HG03575 (cell line): ENCODE data around the gene SEL1L3.
A peak's percentile ranks its signal among the peaks of the same experiment; 100 is the strongest.

ENCODE experiments used
- ATAC-seq: cut with Tn5 transposase; IDR thresholded peaks from one replicate; pipeline ENCODE4 v1.9.1; 2021; ENCODE audit not compliant: unreplicated experiment, insufficient number of reproducible peaks, low FRiP score; ENCODE audit errors: extremely low read depth

The SEL1L3 gene

GRCh38 chr4:25859429-25860148 is 3.2 kb downstream of the SEL1L3 start:
- no peak for ATAC-seq

DNA sequence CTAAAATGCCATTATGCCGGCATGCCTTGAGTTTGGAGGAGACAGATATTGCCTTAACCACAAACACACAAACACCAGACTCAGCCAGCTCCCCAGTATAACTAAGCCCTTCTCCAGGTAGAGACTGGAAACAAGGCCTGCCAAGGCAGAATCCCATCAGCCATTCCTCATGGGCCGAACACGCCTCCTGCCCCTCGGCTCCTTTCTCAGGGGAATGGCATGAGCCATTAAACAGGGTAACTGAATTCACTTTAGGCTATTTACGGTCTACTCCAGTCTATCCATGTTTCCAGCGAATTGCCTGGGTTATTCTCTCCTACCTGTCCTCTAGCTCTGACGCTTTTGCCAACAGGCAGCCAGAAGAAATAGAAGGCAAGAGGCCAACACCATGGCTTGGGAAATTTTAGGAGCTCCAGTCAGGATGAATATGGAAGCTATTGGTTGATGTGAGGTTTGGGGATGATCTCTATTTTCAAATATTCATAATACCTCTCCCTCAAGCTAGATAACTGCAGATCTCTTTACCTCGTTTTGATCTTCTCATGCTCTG is 4.9 kb downstream of the SEL1L3 start:
- ATAC-seq, result no peak

- no peak for ATAC-seq
These were observed 5.4 kb downstream of the SEL1L3 start for GRCh38 chr4:25857403-25857802.

GRCh38 chr4:25856756-25857155 is 6.0 kb downstream of the SEL1L3 start:
- no peak for ATAC-seq

GRCh38 chr4:25852103-25852502 is 10.7 kb downstream of the SEL1L3 start:
- no peak for ATAC-seq

GRCh38 chr4:25847329-25847728 is 15.5 kb downstream of the SEL1L3 start:
- ATAC-seq, result no peak

DNA sequence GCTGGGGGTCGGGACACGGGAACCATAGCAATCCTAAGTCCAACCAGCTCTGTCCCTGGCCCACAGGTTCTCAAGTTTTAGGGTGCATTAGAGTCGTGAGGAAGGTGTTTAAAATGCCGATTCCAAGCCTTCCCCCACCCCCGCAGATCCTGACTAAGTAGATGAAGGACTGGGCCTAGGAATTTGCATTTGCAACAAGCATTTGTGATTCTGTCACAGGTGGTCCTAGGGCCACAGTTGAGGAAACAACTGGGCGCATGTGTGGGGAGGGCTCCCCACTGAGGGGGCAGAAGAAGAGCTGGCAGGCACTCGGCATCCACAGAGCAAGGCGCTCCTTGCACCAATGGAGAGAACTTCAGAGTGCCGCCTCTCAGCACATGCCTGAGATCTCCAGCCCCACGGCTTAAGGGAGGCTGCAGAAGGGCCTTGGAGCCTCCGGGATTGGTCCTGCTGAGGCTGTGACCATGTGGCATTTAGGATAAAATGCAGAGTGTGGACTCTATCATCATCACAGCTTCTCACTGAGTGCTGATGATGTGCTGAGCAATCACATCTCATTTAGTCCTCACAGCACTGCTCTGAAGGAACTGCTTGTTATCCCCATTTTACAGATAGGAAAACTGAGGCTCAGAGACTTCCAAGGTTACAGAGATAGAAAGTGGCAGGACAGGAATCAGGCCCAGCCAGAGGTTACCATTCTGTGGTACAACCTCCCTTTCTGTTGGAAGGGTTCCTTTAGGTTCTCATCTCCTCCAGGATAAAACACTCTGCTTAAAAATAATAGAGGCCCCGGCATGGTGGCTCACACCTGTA is 16.7 kb downstream of the SEL1L3 start:
- ATAC-seq, result no peak

DNA sequence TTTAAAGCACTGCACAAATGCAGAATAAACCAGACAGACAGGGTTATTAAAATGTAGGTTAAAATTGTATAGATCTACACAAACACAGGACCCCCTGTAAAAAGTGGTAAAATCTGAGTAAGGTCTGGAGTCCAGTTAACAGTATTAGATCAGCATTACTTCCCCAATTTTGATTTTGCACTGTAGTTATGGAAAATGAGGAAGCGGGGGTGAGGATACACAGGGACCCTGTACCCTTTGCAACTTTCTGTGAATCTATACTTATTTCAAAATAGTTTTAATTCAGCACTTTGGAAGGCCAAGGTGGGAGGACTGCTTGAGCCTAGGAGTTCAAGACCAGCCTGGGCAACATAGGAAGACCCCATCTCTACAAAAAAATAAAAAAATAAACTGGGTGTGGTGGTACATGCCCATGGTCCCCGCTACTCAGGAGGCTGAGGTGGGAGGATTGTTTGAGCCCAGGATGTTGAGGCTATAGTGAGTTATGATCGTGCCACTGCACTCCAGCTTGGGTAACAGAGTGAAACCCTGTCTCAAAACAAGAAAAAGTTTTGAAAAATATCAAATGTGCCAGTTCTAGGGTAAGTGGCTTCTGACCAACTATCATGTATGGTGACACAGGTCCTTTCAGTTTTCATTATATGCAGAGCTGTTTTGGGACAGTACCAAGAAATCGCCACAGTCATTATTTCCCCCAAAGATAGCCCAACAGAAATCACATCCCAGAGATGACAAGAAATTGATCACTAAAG is 17.7 kb downstream of the SEL1L3 start:
- ATAC-seq, result no peak

GRCh38 chr4:25843340-25844097 is 19.3 kb downstream of the SEL1L3 start:
- ATAC-seq, result no peak

- ATAC-seq, result peak; percentile 42
These were observed 20.5 kb downstream of the SEL1L3 start for GRCh38 chr4:25842229-25842845.

DNA sequence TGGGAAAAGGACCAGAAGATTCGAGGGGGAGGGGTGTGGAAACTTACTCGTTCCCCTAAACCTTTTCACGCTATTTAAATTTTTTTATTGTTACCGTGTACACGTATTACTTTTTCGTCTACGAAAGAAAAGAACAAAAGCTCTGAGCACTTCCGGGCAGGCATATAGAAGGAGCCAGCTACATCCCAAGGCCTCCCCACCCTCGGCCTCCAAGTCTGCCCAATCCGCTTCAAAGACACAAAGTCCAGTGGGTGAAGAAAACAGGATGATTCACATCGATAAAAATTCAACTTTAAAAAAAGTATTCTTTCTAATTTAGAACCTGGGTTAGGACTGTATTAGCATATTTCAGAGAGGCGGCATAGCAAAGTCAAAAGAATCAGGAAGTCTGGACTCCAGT is 23.1 kb downstream of the SEL1L3 start:
- no peak for ATAC-seq

DNA sequence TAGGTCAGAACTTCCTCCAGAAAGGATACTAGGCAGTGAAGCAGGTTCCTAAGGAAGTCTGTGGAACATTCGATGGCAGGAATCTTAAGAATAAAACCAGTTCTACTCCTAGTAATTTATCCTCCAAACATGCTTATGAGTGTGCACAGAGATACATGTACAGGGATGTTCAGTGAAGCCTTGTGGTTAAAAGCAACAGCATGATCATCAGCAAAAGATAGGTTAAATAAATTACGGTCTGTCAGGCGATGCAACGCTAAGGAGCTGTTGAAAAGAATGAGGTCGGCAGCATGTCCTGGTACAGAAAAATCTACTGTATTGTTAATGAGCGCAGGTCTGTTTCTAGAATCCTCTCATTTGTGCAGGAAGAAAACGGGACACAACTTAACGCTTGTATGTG is 23.6 kb downstream of the SEL1L3 start:
- no peak for ATAC-seq

GRCh38 chr4:25838526-25838925 is 24.3 kb downstream of the SEL1L3 start:
- no peak for ATAC-seq

DNA sequence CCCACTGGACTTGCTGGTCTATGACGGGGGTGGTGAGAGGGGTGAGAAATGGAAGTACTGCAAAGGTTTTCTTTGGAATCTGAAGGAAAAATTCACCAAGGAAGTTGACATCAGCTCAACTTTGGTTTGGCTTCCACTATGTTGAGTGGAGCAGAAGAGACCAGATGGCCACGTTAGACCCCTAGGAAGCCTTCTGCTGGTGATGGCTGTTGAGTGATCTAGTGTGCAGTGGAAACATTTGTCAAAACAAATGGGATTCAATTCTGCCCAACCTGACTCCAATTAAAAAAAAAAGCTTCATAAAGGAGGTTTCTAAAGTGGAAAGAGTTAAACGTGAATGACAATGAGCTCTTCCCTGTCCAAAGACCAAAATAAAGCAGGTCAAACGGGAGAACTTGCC is 25.7 kb downstream of the SEL1L3 start:
- no peak for ATAC-seq

DNA sequence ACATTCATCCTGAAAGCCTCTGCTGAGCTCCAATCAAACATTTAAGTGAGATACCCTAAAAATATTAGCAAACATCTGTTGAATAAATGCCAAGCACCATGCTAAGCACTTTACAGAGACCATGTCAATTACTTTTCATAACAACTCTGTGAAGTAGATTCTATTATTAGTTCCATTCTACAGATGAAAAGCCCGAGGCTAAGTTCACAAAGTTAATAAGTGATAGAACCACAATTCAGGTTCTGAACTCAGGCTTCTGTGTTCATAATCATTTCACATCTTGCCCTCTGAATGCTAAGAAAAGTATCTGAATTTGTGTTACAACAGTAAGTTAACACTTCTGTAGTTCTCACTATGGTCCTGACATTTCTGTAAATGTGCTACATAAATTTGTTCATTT is 27.4 kb downstream of the SEL1L3 start:
- ATAC-seq, result no peak

DNA sequence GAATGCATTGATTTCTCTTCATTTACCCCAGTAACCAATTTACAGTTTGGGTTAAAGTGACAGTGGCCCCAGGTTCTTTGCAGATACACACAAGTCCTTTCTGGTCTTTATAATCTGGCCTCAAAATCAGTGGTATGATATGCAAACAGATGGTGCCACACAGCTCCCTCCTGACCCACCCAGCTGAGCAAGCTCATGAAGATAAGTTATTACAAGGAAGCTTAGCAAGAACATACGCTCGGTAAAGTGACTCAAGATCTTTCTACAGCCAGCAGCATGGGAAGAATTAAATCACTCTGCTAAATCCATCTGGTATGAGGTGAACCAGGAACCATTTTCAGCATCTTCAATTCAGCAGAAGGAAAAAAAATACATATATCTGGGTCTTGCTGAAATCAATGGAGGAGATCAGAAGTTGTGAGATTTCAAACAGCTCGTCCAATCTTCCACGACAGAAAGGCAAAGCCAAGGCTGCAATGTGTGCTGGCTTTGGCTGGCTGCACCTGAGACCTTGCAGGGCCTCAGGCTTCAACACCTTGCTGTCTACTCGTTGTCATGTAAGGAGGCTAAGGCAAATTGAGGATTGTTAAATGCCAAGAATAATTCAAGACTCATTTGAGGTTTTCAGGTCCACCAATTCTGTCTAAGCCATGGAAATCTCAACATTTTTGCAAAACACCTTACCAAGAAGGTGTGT is 28.2 kb downstream of the SEL1L3 start:
- ATAC-seq, result no peak

GRCh38 chr4:25830548-25830947 is 32.2 kb downstream of the SEL1L3 start:
- ATAC-seq, result no peak

GRCh38 chr4:25827897-25828296 is 34.9 kb downstream of the SEL1L3 start:
- ATAC-seq, result no peak
